SU-DHL-6 (cell line): Measurements from ENCODE around the gene PPM1B.

ENCODE experiments used
- H2AFZ ChIP-seq: fragments of 200-600 bp; sonication (generic); 2 replicates; pipeline ENCODE4 v1.6.1; 2014; ENCODE audit warnings: low read depth, mild to moderate bottlenecking, moderate library complexity, mixed read lengths, antibody characterized with exemption, low read length; ENCODE audit not compliant: severe bottlenecking
- H3F3A ChIP-seq: fragments of 200-600 bp; shearing (Covaris generic); 2 replicates; pipeline ENCODE4 v1.6.0; 2016; ENCODE audit warnings: antibody characterized with exemption, mild to moderate bottlenecking; ENCODE audit not compliant: insufficient read depth
- H3K27ac ChIP-seq: fragments of 200-600 bp; sonication (generic); 2 replicates; pipeline ENCODE4 v1.5.1; 2016; ENCODE audit warnings: low read depth, mild to moderate bottlenecking, low read length, moderate library complexity, mixed read lengths
- H3K27me3 ChIP-seq: fragments of 200-600 bp; sonication (generic), shearing (Covaris generic); 2 replicates; pipeline ENCODE4 v1.6.0; 2014; ENCODE audit warnings: mild to moderate bottlenecking, low read length
- H3K36me3 ChIP-seq: fragments of 200-600 bp; sonication (generic); 2 replicates; pipeline ENCODE4 v1.6.1; 2014; ENCODE audit warnings: mild to moderate bottlenecking, low read length, mixed read lengths
- H3K4me2 ChIP-seq: fragments of 300-600, 200-600 bp; shearing (Covaris generic), sonication (generic); 2 replicates; pipeline ENCODE4 v1.6.0; 2014; ENCODE audit warnings: low read length, low read depth, mild to moderate bottlenecking; ENCODE audit not compliant: poor library complexity, severe bottlenecking
- H3K4me3 ChIP-seq: fragments of 200-600 bp; sonication (generic); 2 replicates; pipeline ENCODE4 v1.5.1; 2014; ENCODE audit warnings: antibody characterized with exemption, low read length, mild to moderate bottlenecking, mixed read lengths; ENCODE audit not compliant: insufficient read depth, poor library complexity, severe bottlenecking
- H3K79me2 ChIP-seq: fragments of 200-600 bp; sonication (generic); 2 replicates; pipeline ENCODE4 v1.6.1; 2014; ENCODE audit warnings: mild to moderate bottlenecking, low read length, moderate library complexity; ENCODE audit not compliant: insufficient read depth
- H3K9ac ChIP-seq: fragments of 200-600 bp; sonication (generic); 2 replicates; pipeline ENCODE4 v1.7.0; 2014; ENCODE audit warnings: mild to moderate bottlenecking, low read length
- H3K9me2 ChIP-seq: fragments of 200-600 bp; sonication (generic); replicated peaks from 2 replicates; pipeline ENCODE4 v1.6.1; 2014; ENCODE audit warnings: low read length; ENCODE audit not compliant: insufficient read depth
- H3K9me3 ChIP-seq: fragments of 200-600 bp; sonication (generic); 2 replicates; pipeline ENCODE4 v1.6.1; 2014; ENCODE audit warnings: low read length, mixed read lengths; ENCODE audit not compliant: insufficient read depth
- H4K20me1 ChIP-seq: fragments of 200-600 bp; sonication (generic); 2 replicates; pipeline ENCODE4 v1.6.1; 2014; ENCODE audit warnings: low read depth, mild to moderate bottlenecking, antibody characterized with exemption, low read length, moderate library complexity, mixed read lengths
- CTCF ChIP-seq: fragments of 200-600 bp; sonication (generic); IDR thresholded peaks from one replicate; pipeline ENCODE4 v1.5.1; 2017; ENCODE audit warnings: antibody characterized with exemption, mild to moderate bottlenecking, low read length, moderate library complexity; ENCODE audit not compliant: insufficient read depth, poor library complexity, severe bottlenecking
- EZH2phosphoT487 ChIP-seq: fragments of 200-600 bp; sonication (generic), shearing (Covaris generic); conservative IDR thresholded peaks from 2 replicates; pipeline ENCODE4 v1.6.1; 2018; ENCODE audit warnings: mild to moderate bottlenecking, antibody characterized with exemption, low read length, moderate library complexity, mixed read lengths

Gene PPM1B

GRCh38 chr2:44277541-44277940 lies 108.9 kb downstream of the PPM1B start:
- Histone ChIP-seq H3K9me2 (no peaks in the 10 kb centered on the region), H3K4me3 (no peak overlapping the region), H3K27ac (no peak overlapping the region), H3F3A (no peaks in the 10 kb centered on the region), H3K79me2 (no peaks in the 10 kb centered on the region), H3K27me3 (no peaks in the 10 kb centered on the region), H3K4me2 (no peak overlapping the region), H3K9ac (no peak overlapping the region), H2AFZ (no peak overlapping the region), H4K20me1 (no peaks in the 10 kb centered on the region), H3K9me3 (no peaks in the 10 kb centered on the region), H3K36me3 (no peaks in the 10 kb centered on the region)
- TF ChIP-seq CTCF (no peak), EZH2phosphoT487 (no peak)

- no peak for TF ChIP-seq CTCF
- TF ChIP-seq EZH2phosphoT487, result no peak
- no peaks in the 10 kb centered on the region for H3F3A ChIP-seq
- no peak overlapping the region for H3K27ac ChIP-seq
- H3K79me2 ChIP-seq, result no peaks in the 10 kb centered on the region
- H3K9me2 ChIP-seq, result no peaks in the 10 kb centered on the region
- no peaks in the 10 kb centered on the region for H3K9me3 ChIP-seq
- H3K9ac ChIP-seq, result no peak overlapping the region
- no peaks in the 10 kb centered on the region for H3K27me3 ChIP-seq
- no peak overlapping the region for H3K4me3 ChIP-seq
- no peak overlapping the region for H3K4me2 ChIP-seq
- H2AFZ ChIP-seq, result no peak overlapping the region
- H4K20me1 ChIP-seq, result no peaks in the 10 kb centered on the region
- H3K36me3 ChIP-seq, result no peaks in the 10 kb centered on the region
Measured at GRCh38 chr2:44280869-44281268, 112.2 kb downstream of the PPM1B start.
